ENCODE data around the gene DIPK1B.

DIPK1B gene

GRCh38 chr9:136688274-136689107, 23.9 kb upstream of the DIPK1B start:
- CTCF ChIA-PET = interaction anchor here (0.9 to 3.9 kb wide), 4 partner anchors 13 to 326 kb away, joined by 3 to 19 read pairs (median 8); no protein-coding TSS in a partner anchor
- TF ChIP-seq ZNF114 (tag by site-specific recombination; IDR thresholded peaks at IDR 0.05) = no peak
- TF ChIP-seq ZNF121 (tag by site-specific recombination; IDR thresholded peaks at IDR 0.05) = peak; percentile 81
- TF ChIP-seq ZNF548 (tag by site-specific recombination; IDR thresholded peaks at IDR 0.05) = no peak
- no peak for TF ChIP-seq OSR2 (tag by site-specific recombination; IDR thresholded peaks at IDR 0.05)
- 0 out of 2 replicates have a peak, but pooled peaks have one; percentile 39 for TF ChIP-seq ZBTB17 (tag by site-specific recombination; IDR thresholded peaks at IDR 0.05)
- no peak for TF ChIP-seq ZNF184 (tag by site-specific recombination; IDR thresholded peaks at IDR 0.05)
- Histone ChIP-seq H3K36me3 (ENCODE audit: control insufficient read depth in 2 of 2, insufficient read depth in 1 of 2, low read length in 2 of 2) (peaks cover 0 to 7% of the 10 kb centered on the region in 2 experiments; a peak in 1 of 3 replicates), H3K4me3 (ENCODE audit: low read depth, low read length) (no peak overlapping the region), H3K9me3 (ENCODE audit: control insufficient read depth, insufficient read depth, low read depth, low read length) (no peaks in the 10 kb centered on the region), H3K4me1 (ENCODE audit: control insufficient read depth, insufficient read depth, low read length) (peaks cover 5% of the 10 kb centered on the region), H3K27ac (ENCODE audit: extremely low read depth, low read depth, low read length) (no peak overlapping the region)
- POLR2A ChIA-PET = interaction anchor here (0.7 to 3.6 kb wide), 4 partner anchors 12 to 518 kb away, joined by 3 to 22 read pairs (median 12); no protein-coding TSS in a partner anchor

- ChIA-PET CTCF (interaction anchor here (1.1 to 3.9 kb wide), 2 partner anchors 17 to 203 kb away, joined by 5 to 19 read pairs; no protein-coding TSS in a partner anchor), POLR2A (interaction anchor here (0.8 to 3.6 kb wide), 2 partner anchors 14 to 39 kb away, joined by 3 to 22 read pairs; no protein-coding TSS in a partner anchor)
- Histone ChIP-seq H3K4me3 (ENCODE audit: low read depth, low read length) (no peak overlapping the region), H3K36me3 (ENCODE audit: control insufficient read depth in 2 of 2, insufficient read depth in 1 of 2, low read length in 2 of 2) (peaks cover 0 to 2% of the 10 kb centered on the region in 2 experiments; a peak in 1 of 3 replicates), H3K27ac (ENCODE audit: extremely low read depth, low read depth, low read length) (no peak overlapping the region), H3K4me1 (ENCODE audit: control insufficient read depth, insufficient read depth, low read length) (peaks cover 5% of the 10 kb centered on the region), H3K9me3 (ENCODE audit: control insufficient read depth, insufficient read depth, low read depth, low read length) (no peaks in the 10 kb centered on the region)
- TF ChIP-seq KLF1 (tag by site-specific recombination; IDR thresholded peaks at IDR 0.05) (peak; percentile 39; the same call in 1 of the 2 replicates), YY1 (tag by site-specific recombination; IDR thresholded peaks at IDR 0.05) (no peak), ZNF664 (tag by site-specific recombination; IDR thresholded peaks at IDR 0.05) (peak; percentile 97), ZSCAN16 (tag by site-specific recombination; IDR thresholded peaks at IDR 0.05) (peak; percentile 98), FEZF1 (tag by site-specific recombination; IDR thresholded peaks at IDR 0.05) (no peak), ZNF48 (tag by site-specific recombination; IDR thresholded peaks at IDR 0.05) (no peak)
- TF ChIP-seq, protein P1, sequence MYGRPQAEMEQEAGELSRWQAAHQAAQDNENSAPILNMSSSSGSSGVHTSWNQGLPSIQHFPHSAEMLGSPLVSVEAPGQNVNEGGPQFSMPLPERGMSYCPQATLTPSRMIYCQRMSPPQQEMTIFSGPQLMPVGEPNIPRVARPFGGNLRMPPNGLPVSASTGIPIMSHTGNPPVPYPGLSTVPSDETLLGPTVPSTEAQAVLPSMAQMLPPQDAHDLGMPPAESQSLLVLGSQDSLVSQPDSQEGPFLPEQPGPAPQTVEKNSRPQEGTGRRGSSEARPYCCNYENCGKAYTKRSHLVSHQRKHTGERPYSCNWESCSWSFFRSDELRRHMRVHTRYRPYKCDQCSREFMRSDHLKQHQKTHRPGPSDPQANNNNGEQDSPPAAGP (tag by site-specific recombination; IDR thresholded peaks at IDR 0.05) = 0 out of 2 replicates have a peak, but pooled peaks have one; percentile 29
Measured at GRCh38 chr9:136689108-136689460, 23.3 kb upstream of the DIPK1B start.

- Histone ChIP-seq H3K9me3 (ENCODE audit: control insufficient read depth, insufficient read depth, low read depth, low read length) (no peaks in the 10 kb centered on the region), H3K4me3 (ENCODE audit: low read depth, low read length) (no peak overlapping the region), H3K36me3 (ENCODE audit: control insufficient read depth in 2 of 2, insufficient read depth in 1 of 2, low read length in 2 of 2) (no peaks in the 10 kb centered on the region), H3K27ac (ENCODE audit: extremely low read depth, low read depth, low read length) (no peak overlapping the region), H3K4me1 (ENCODE audit: control insufficient read depth, insufficient read depth, low read length) (peaks cover 5% of the 10 kb centered on the region)
- TF ChIP-seq ZFP69B (tag by site-specific recombination; IDR thresholded peaks at IDR 0.05) = no peak
- no peak for TF ChIP-seq ZNF214 (tag by site-specific recombination; IDR thresholded peaks at IDR 0.05; ENCODE audit: borderline replicate concordance)
- TF ChIP-seq ZIC2 (tag by site-specific recombination; IDR thresholded peaks at IDR 0.05) = no peak
- 0 out of 2 replicates have a peak, but pooled peaks have one; percentile 11 for TF ChIP-seq ZBTB8A (tag by site-specific recombination; IDR thresholded peaks at IDR 0.05)
- ChIA-PET POLR2A (no interaction called here), CTCF (interaction anchor here (0.7 to 3.9 kb wide), 3 partner anchors 16 to 88 kb away, joined by 3 to 19 read pairs (median 3); no protein-coding TSS in a partner anchor)
Measured at GRCh38 chr9:136690104-136690805, 22.1 kb upstream of the DIPK1B start.

Data from HEK293 (cell line).